Karpas-422 (cell line): ENCODE measurements around the gene MRFAP1L1. TPM values are rescaled to one million over a fixed set of nuclear protein-coding genes. Genes with fewer than 3 reads are reported as not detected.

ENCODE experiments used
- DNase-seq: peaks from one replicate; pipeline ENCODE4 v3.0.0-alpha.2; 2015
- H2AFZ ChIP-seq: fragments of 200-600 bp; sonication (generic); 2 replicates; pipeline ENCODE4 v1.6.1; 2014; ENCODE audit warnings: antibody characterized with exemption, low read length, mixed read lengths
- H3K27ac ChIP-seq: fragments of 200-600 bp; sonication (generic); 2 replicates; pipeline ENCODE4 v1.5.1; 2014; ENCODE audit warnings: mild to moderate bottlenecking, low read length, moderate library complexity
- H3K27me3 ChIP-seq: fragments of 200-600 bp; sonication (generic); 2 replicates; pipeline ENCODE4 v1.6.1; 2014; ENCODE audit warnings: low read length, mixed read lengths
- H3K36me3 ChIP-seq: fragments of 200-600 bp; sonication (generic); 2 replicates; pipeline ENCODE4 v1.6.1; 2014; ENCODE audit warnings: low read length, mixed read lengths; ENCODE audit not compliant: insufficient read depth
- H3K4me1 ChIP-seq: fragments of 200-600 bp; sonication (generic); 2 replicates; pipeline ENCODE4 v1.6.1; 2014; ENCODE audit warnings: mild to moderate bottlenecking, low read length, mixed read lengths
- H3K4me2 ChIP-seq: fragments of 200-600 bp; sonication (generic); 2 replicates; pipeline ENCODE4 v1.6.1; 2014; ENCODE audit warnings: low read length, low read depth, mild to moderate bottlenecking; ENCODE audit not compliant: poor library complexity, severe bottlenecking
- H3K4me3 ChIP-seq: fragments of 200-600 bp; sonication (generic); 2 replicates; pipeline ENCODE4 v1.5.1; 2014; ENCODE audit warnings: mild to moderate bottlenecking, antibody characterized with exemption, low read length, mixed read lengths
- H3K79me2 ChIP-seq: fragments of 200-600 bp; sonication (generic); 2 replicates; pipeline ENCODE4 v1.6.1; 2014; ENCODE audit warnings: mild to moderate bottlenecking, low read length, mixed read lengths
- H3K9ac ChIP-seq: fragments of 200-600 bp; sonication (generic); 2 replicates; pipeline ENCODE4 v1.6.0; 2014; ENCODE audit warnings: low read length
- H3K9me2 ChIP-seq: fragments of 200-600 bp; sonication (generic), shearing (Covaris generic); replicated peaks from 2 replicates; pipeline ENCODE4 v1.6.0; 2014; ENCODE audit warnings: mild to moderate bottlenecking, low read length, moderate library complexity; ENCODE audit not compliant: insufficient read depth
- H3K9me3 ChIP-seq: fragments of 300-700, 200-600 bp; sonication (generic); 2 replicates; pipeline ENCODE4 v1.6.1; 2014; ENCODE audit warnings: low read length, mixed read lengths
- H4K20me1 ChIP-seq: fragments of 200-600 bp; sonication (generic); 2 replicates; pipeline ENCODE4 v1.6.1; 2014; ENCODE audit warnings: mild to moderate bottlenecking, antibody characterized with exemption, low read length, low read depth; ENCODE audit not compliant: insufficient read depth
- total RNA-seq: library from RNA; depleted of rRNA; stranded (reverse); fragments of >200 nt; shearing (Covaris generic); gene quantifications from 2 replicates; pipeline ENCODE4 v1.2.3, GENCODE V29; 2014; ENCODE audit warnings: low replicate concordance

Gene MRFAP1L1
- total RNA-seq, 1 experiment from 2014 or later, result 41.9 TPM

- Histone ChIP-seq H3K9ac (no peak overlapping the region), H3K27me3 (no peaks in the 10 kb centered on the region), H3K27ac (no peak overlapping the region), H3K9me3 (no peaks in the 10 kb centered on the region), H3K4me1 (no peaks in the 10 kb centered on the region), H4K20me1 (no peaks in the 10 kb centered on the region), H2AFZ (no peak overlapping the region), H3K79me2 (no peaks in the 10 kb centered on the region), H3K4me2 (no peak overlapping the region), H3K36me3 (no peaks in the 10 kb centered on the region), H3K4me3 (no peak overlapping the region), H3K9me2 (no peaks in the 10 kb centered on the region)
- no peak for DNase-seq
Observed at GRCh38 chr4:6684656-6685055, 25.0 kb downstream of the MRFAP1L1 start.

GRCh38 chr4:6682862-6683590 is 26.6 kb downstream of the MRFAP1L1 start:
- Histone ChIP-seq H3K4me2 (no peak overlapping the region), H3K27me3 (no peaks in the 10 kb centered on the region), H3K4me1 (no peaks in the 10 kb centered on the region), H3K79me2 (no peaks in the 10 kb centered on the region), H3K9me3 (no peaks in the 10 kb centered on the region), H4K20me1 (no peaks in the 10 kb centered on the region), H3K9me2 (no peaks in the 10 kb centered on the region), H2AFZ (no peak overlapping the region), H3K27ac (no peak overlapping the region), H3K4me3 (no peak overlapping the region), H3K36me3 (no peaks in the 10 kb centered on the region), H3K9ac (no peak overlapping the region)
- no peak for DNase-seq

- no peaks in the 10 kb centered on the region for H4K20me1 ChIP-seq
- H3K9me3 ChIP-seq, result no peaks in the 10 kb centered on the region
- no peak overlapping the region for H3K4me2 ChIP-seq
- H3K27me3 ChIP-seq, result no peaks in the 10 kb centered on the region
- H3K4me1 ChIP-seq, result no peaks in the 10 kb centered on the region
- peak; percentile 79 for DNase-seq
- H3K79me2 ChIP-seq, result no peaks in the 10 kb centered on the region
- H3K36me3 ChIP-seq, result no peaks in the 10 kb centered on the region
- H3K4me3 ChIP-seq, result no peak overlapping the region
- H3K27ac ChIP-seq, result no peak overlapping the region
- H3K9me2 ChIP-seq, result no peaks in the 10 kb centered on the region
- H3K9ac ChIP-seq, result no peak overlapping the region
- no peak overlapping the region for H2AFZ ChIP-seq
Observed at GRCh38 chr4:6681191-6681590, 28.5 kb downstream of the MRFAP1L1 start.

GRCh38 chr4:6680372-6681034 is 29.2 kb downstream of the MRFAP1L1 start:
- H3K9me2 ChIP-seq, result no peaks in the 10 kb centered on the region
- no peak overlapping the region for H3K27ac ChIP-seq
- H3K27me3 ChIP-seq, result no peaks in the 10 kb centered on the region
- no peaks in the 10 kb centered on the region for H3K36me3 ChIP-seq
- no peak overlapping the region for H2AFZ ChIP-seq
- no peaks in the 10 kb centered on the region for H4K20me1 ChIP-seq
- H3K79me2 ChIP-seq, result no peaks in the 10 kb centered on the region
- no peak overlapping the region for H3K4me3 ChIP-seq
- DNase-seq, result no peak
- no peaks in the 10 kb centered on the region for H3K4me1 ChIP-seq
- no peak overlapping the region for H3K4me2 ChIP-seq
- H3K9ac ChIP-seq, result no peak overlapping the region
- no peaks in the 10 kb centered on the region for H3K9me3 ChIP-seq

GRCh38 chr4:6676722-6677558 is 32.7 kb downstream of the MRFAP1L1 start:
- Histone ChIP-seq H3K4me3 (no peak overlapping the region), H3K9ac (no peak overlapping the region), H3K27ac (no peak overlapping the region), H4K20me1 (no peaks in the 10 kb centered on the region), H3K4me1 (no peaks in the 10 kb centered on the region), H2AFZ (no peak overlapping the region), H3K9me2 (no peaks in the 10 kb centered on the region), H3K36me3 (no peaks in the 10 kb centered on the region), H3K27me3 (no peaks in the 10 kb centered on the region), H3K4me2 (no peak overlapping the region), H3K9me3 (no peaks in the 10 kb centered on the region), H3K79me2 (no peaks in the 10 kb centered on the region)
- DNase-seq, result no peak

- H3K9ac ChIP-seq, result no peak overlapping the region
- H3K9me2 ChIP-seq, result no peaks in the 10 kb centered on the region
- no peaks in the 10 kb centered on the region for H3K4me1 ChIP-seq
- H3K36me3 ChIP-seq, result no peaks in the 10 kb centered on the region
- H3K27ac ChIP-seq, result no peak overlapping the region
- peak; percentile 46 for DNase-seq
- H3K27me3 ChIP-seq, result no peaks in the 10 kb centered on the region
- no peaks in the 10 kb centered on the region for H3K79me2 ChIP-seq
- no peaks in the 10 kb centered on the region for H4K20me1 ChIP-seq
- no peak overlapping the region for H2AFZ ChIP-seq
- H3K9me3 ChIP-seq, result no peaks in the 10 kb centered on the region
- H3K4me3 ChIP-seq, result no peak overlapping the region
- H3K4me2 ChIP-seq, result no peak overlapping the region
Observed at GRCh38 chr4:6674500-6675149, 35.0 kb downstream of the MRFAP1L1 start.

- H3K4me3 ChIP-seq, result no peak overlapping the region
- H2AFZ ChIP-seq, result no peak overlapping the region
- no peaks in the 10 kb centered on the region for H3K4me1 ChIP-seq
Observed at GRCh38 chr4:6673660-6674499, 35.8 kb downstream of the MRFAP1L1 start.

More at GRCh38 chr4:6673660-6674499, 35.8 kb downstream of the MRFAP1L1 start:
- Histone ChIP-seq H3K9me3 (no peaks in the 10 kb centered on the region), H3K4me2 (no peak overlapping the region), H3K36me3 (no peaks in the 10 kb centered on the region), H3K27me3 (no peaks in the 10 kb centered on the region), H3K27ac (no peak overlapping the region), H3K9me2 (no peaks in the 10 kb centered on the region), H3K9ac (no peak overlapping the region), H3K79me2 (no peaks in the 10 kb centered on the region), H4K20me1 (no peaks in the 10 kb centered on the region)
- no peak for DNase-seq
